K562 (cell line): ENCODE results near the gene MROH8. TPM values are rescaled to one million over a fixed set of nuclear protein-coding genes. Genes with fewer than 3 reads are reported as not detected.

Experiments used
- ATAC-seq: fragments of 200-7000 bp; cut with Tn5 transposase; 3 replicates; pipeline ENCODE4 v1.9.1; 2020; ENCODE audit warnings: moderate library complexity
- BruUV-seq: library from RNA; stranded (reverse); fragments of 400-500 nt; replicated peaks from 2 replicates; lab custom pipeline; 2021; lab: Mats Ljungman, UMichigan
- CTCF ChIA-PET: fragments of 300-600 bp; formaldehyde crosslinking; extraction: SDS; loops from one replicate; lab custom pipeline; 2021; ENCODE audit warnings: low intra/inter-chr PET ratio; lab: Yijun Ruan, JAX
- POLR2A ChIA-PET: fragments of 300-600, 350-650 bp; sonication (Branson Sonifier 250); formaldehyde crosslinking; extraction: SDS; loops from one replicate; lab custom pipeline; 2021; ENCODE audit warnings: antibody characterized with exemption, inconsistent platforms; lab: Yijun Ruan, JAX
- DNase-seq, 4 experiments: peaks; one replicate each; pipeline versions ENCODE4 v3.0.0 to v3.0.0-alpha.2; 2011 to 2018; ENCODE audit warnings: low spot score in 3 of 4, mixed read lengths in 3 of 4; ENCODE audit errors: extremely low read depth in 1 of 4
- FAIRE-seq: peaks from 2 replicates; lab custom pipeline; 2011; peaks lifted over from hg19 to GRCh38; lab: Jason Lieb, UNC
- H2AFZ ChIP-seq: 2 replicates; pipeline ENCODE4 v1.6.0; 2011; ENCODE audit warnings: low read depth, low read length, control low read depth, inconsistent platforms
- H3K27ac ChIP-seq: fragments of 200-600 bp; 3 replicates; pipeline ENCODE4 v1.8.0; 2011; ENCODE audit warnings: low read depth, mild to moderate bottlenecking, control low read depth, inconsistent platforms, low read length, moderate library complexity, mixed read lengths; ENCODE audit errors: extremely low read depth
- H3K27me3 ChIP-seq, 2 experiments: fragments of 300-600 bp in 1 of 2; 2 replicates in 1 of 2; 3 replicates in 1 of 2; pipeline versions ENCODE4 v1.6.0 to v1.8.0; 2011; ENCODE audit warnings: inconsistent platforms in 2 of 2, low read length in 2 of 2, mild to moderate bottlenecking in 1 of 2, mixed read lengths in 1 of 2, moderate library complexity in 1 of 2; ENCODE audit not compliant: control insufficient read depth in 2 of 2, insufficient read depth in 2 of 2
- H3K36me3 ChIP-seq: fragments of 300-600 bp; 3 replicates; pipeline ENCODE4 v1.8.0; 2011; ENCODE audit warnings: mild to moderate bottlenecking, low read length, inconsistent platforms; ENCODE audit not compliant: control insufficient read depth, insufficient read depth
- H3K4me1 ChIP-seq, 2 experiments: fragments of 200-600 bp in 1 of 2; replicated peaks in 1 of 2; 2 replicates in 1 of 2; 3 replicates in 1 of 2; pipeline versions ENCODE4 v1.5.1 to v1.8.0; 2011; ENCODE audit warnings: inconsistent platforms in 2 of 2, low read length in 2 of 2, mild to moderate bottlenecking in 1 of 2, mixed read lengths in 1 of 2, moderate library complexity in 1 of 2; ENCODE audit not compliant: control insufficient read depth in 2 of 2, insufficient read depth in 2 of 2
- H3K4me2 ChIP-seq: 2 replicates; pipeline ENCODE4 v1.6.1; 2011; ENCODE audit warnings: low read length, control low read depth, inconsistent platforms, mixed read lengths; ENCODE audit not compliant: insufficient read depth
- H3K4me3 ChIP-seq: fragments of 200-600 bp; sonication (generic), shearing (Covaris generic); 2 replicates; pipeline ENCODE4 v1.5.1; 2016; ENCODE audit warnings: control low read depth, inconsistent platforms
- H3K79me2 ChIP-seq: fragments of 200-600 bp; 3 replicates; pipeline ENCODE4 v1.8.0; 2011; ENCODE audit warnings: low read length, inconsistent platforms; ENCODE audit not compliant: control insufficient read depth, insufficient read depth
- H3K9ac ChIP-seq, 2 experiments: 2 replicates each; pipeline versions ENCODE4 v1.6.0 to v1.6.1; 2011; ENCODE audit warnings: low read depth in 2 of 2, low read length in 2 of 2, control low read depth in 1 of 2, inconsistent platforms in 1 of 2, mild to moderate bottlenecking in 1 of 2, mixed read lengths in 1 of 2; ENCODE audit not compliant: insufficient read depth in 1 of 2
- H3K9me1 ChIP-seq: one replicate; pipeline ENCODE4 v1.6.0; 2011; ENCODE audit warnings: inconsistent platforms, mild to moderate bottlenecking, low read length, moderate library complexity; ENCODE audit not compliant: control insufficient read depth, insufficient read depth
- H3K9me3 ChIP-seq: replicated peaks from 2 replicates; pipeline ENCODE4 v1.5.1; 2011; ENCODE audit warnings: low read depth, low read length, inconsistent platforms; ENCODE audit not compliant: control insufficient read depth, insufficient read depth
- H4K20me1 ChIP-seq: replicated peaks from 2 replicates; pipeline ENCODE4 v1.6.1; 2011; ENCODE audit warnings: low read length, inconsistent platforms, mixed read lengths; ENCODE audit not compliant: control insufficient read depth, insufficient read depth
- BRF2 ChIP-seq: IDR thresholded peaks from 3 replicates; pipeline ENCODE4 v1.6.1; 2011; ENCODE audit warnings: borderline replicate concordance, mild to moderate bottlenecking; ENCODE audit not compliant: insufficient read length, insufficient read depth
- FUS ChIP-seq: fragments of 200-400 bp; formaldehyde crosslinking; optimal IDR thresholded peaks from 2 replicates; pipeline ENCODE3; 2017; ENCODE audit warnings: low read depth, low read length
- GTF2B ChIP-seq: IDR thresholded peaks from 2 replicates; pipeline ENCODE4 v1.6.1; 2011; ENCODE audit not compliant: insufficient read length; ENCODE audit errors: extremely low read depth
- GTF2E2 ChIP-seq: fragments of 200-800 bp; sonication (Bioruptor generic); IDR thresholded peaks from 2 replicates; pipeline ENCODE4 v1.6.1; 2016; ENCODE audit warnings: missing genetic modification characterization, missing compliant biosample characterization
- HMG20B ChIP-seq: fragments of 250-450 bp; sonication (Bioruptor Pico); IDR thresholded peaks from 2 replicates; pipeline ENCODE4 v1.5.0; 2021; ENCODE audit warnings: mild to moderate bottlenecking
- HNRNPH1 ChIP-seq: fragments of 200-400 bp; formaldehyde crosslinking; optimal IDR thresholded peaks from 2 replicates; pipeline ENCODE3; 2017; ENCODE audit warnings: low read depth, mild to moderate bottlenecking, low read length, moderate library complexity
- KDM2B ChIP-seq: fragments of 250-450 bp; sonication (Bioruptor Pico); IDR thresholded peaks from 2 replicates; pipeline ENCODE4 v1.8.0; 2021; ENCODE audit warnings: mild to moderate bottlenecking, moderate library complexity
- KLF10 ChIP-seq: fragments of 250-450 bp; sonication (Bioruptor Pico); IDR thresholded peaks from 2 replicates; pipeline ENCODE4 v1.6.1; 2021; ENCODE audit warnings: matching md5 sums
- KLF16 ChIP-seq: IDR thresholded peaks from 2 replicates; pipeline ENCODE4 v1.6.1; 2016; ENCODE audit warnings: antibody characterized with exemption
- LCOR ChIP-seq: sonication (generic); formaldehyde crosslinking; IDR thresholded peaks from 2 replicates; pipeline ENCODE4 v1.8.0; 2022; ENCODE audit warnings: mild to moderate bottlenecking, missing genetic modification reagents
- NCOA4 ChIP-seq: fragments of 450-650 bp; IDR thresholded peaks from 2 replicates; pipeline ENCODE4 v1.6.1; 2018; ENCODE audit warnings: mild to moderate bottlenecking; ENCODE audit not compliant: partially characterized antibody
- NUFIP1 ChIP-seq: fragments of 450-650 bp; IDR thresholded peaks from 2 replicates; pipeline ENCODE4 v1.6.1; 2018; ENCODE audit not compliant: partially characterized antibody
- YY1 ChIP-seq, 3 experiments: IDR thresholded peaks; 2 replicates each; pipeline ENCODE4 v1.6.1; 2011; ENCODE audit warnings: low read length in 2 of 3, mild to moderate bottlenecking in 2 of 3, moderate library complexity in 2 of 3, borderline replicate concordance in 1 of 3, control low read depth in 1 of 3, low read depth in 1 of 3; ENCODE audit not compliant: insufficient read depth in 3 of 3, insufficient replicate concordance in 2 of 3, control insufficient read depth in 1 of 3, insufficient read length in 1 of 3; ENCODE audit errors: extremely low read depth in 1 of 3
- ZNF121 ChIP-seq: sonication (generic); formaldehyde crosslinking; conservative IDR thresholded peaks from 2 replicates; pipeline ENCODE4 v1.8.0; 2022; ENCODE audit warnings: missing genetic modification reagents
- ZNF143 ChIP-seq: sonication (generic); formaldehyde crosslinking; IDR thresholded peaks from 2 replicates; pipeline ENCODE4 v1.9.0; 2022; ENCODE audit warnings: mild to moderate bottlenecking, missing genetic modification reagents
- ZNF263 ChIP-seq: sonication (generic); formaldehyde crosslinking; IDR thresholded peaks from 2 replicates; pipeline ENCODE4 v1.8.0; 2022; ENCODE audit warnings: mild to moderate bottlenecking, missing genetic modification reagents, borderline replicate concordance
- ZNF583 ChIP-seq: fragments of 250-450 bp; sonication (Bioruptor Pico); IDR thresholded peaks from 2 replicates; pipeline ENCODE4 v1.4.0; 2020
- WGBS: fragments of 100-300 bp; shearing (Covaris generic); methylation state at CpG from one replicate; pipeline ENCODE4 v1.1.6; 2016; ENCODE audit warnings: low coverage, mixed read lengths; ENCODE audit not compliant: insufficient coverage; ENCODE audit errors: missing lambda C conversion rate; 5-methylcytosine and 5-hydroxymethylcytosine counted together
- in situ Hi-C: fragments of 300-500 bp; cut with MboI; formaldehyde crosslinking; loops from 4 replicates; pipeline ENCODE4 v1.15.0; 2018; ENCODE audit warnings: inconsistent platforms, mixed read lengths
- intact Hi-C: fragments of 100-400 bp; cut with micrococcal nuclease; formaldehyde crosslinking; loops from 2 replicates; pipeline ENCODE4 v1.14.2; 2022
- polyA plus RNA-seq, 8 experiments: library from polyadenylated mRNA; depleted of rRNA in 4 of 8; stranded (reverse) in 5 of 8; unstranded in 3 of 8; fragments of >200 nt; fragmentation: Nextera tagmentation in 2 of 8; fragmentation: Illumina TruSeq in 1 of 8; extraction: Ambion mirVana in 2 of 8; extraction: Trizol in 1 of 8; gene quantifications; 2 replicates each; pipeline versions ENCODE4 v1.2.1 to v1.2.3, GENCODE V29; 2011 to 2014; ENCODE audit warnings: inconsistent platforms in 1 of 8, missing spikeins in 1 of 8
- total RNA-seq, 7 experiments: library from RNA; depleted of rRNA in 6 of 7; stranded (reverse); fragments of >200 nt in 6 of 7; fragmentation: Illumina TruSeq in 2 of 7; extraction: Trizol in 2 of 7; gene quantifications; 2 replicates each; pipeline versions ENCODE4 v1.2.1 to v1.2.3, GENCODE V29; 2011 to 2021; ENCODE audit warnings: low replicate concordance in 1 of 7

The MROH8 gene
- total and polyA plus RNA-seq, 9 of the 15 experiments (the other 6 are each of a cell fraction or from before 2014, with no cell fraction given): 0.21 to 1.5 (median 0.78) TPM

GRCh38 chr20:37102571-37102970, 76.8 kb downstream of the MROH8 start:
- H3K4me2 ChIP-seq: no peak overlapping the region; the same call in 1 of the 2 replicates
- no peaks in the 10 kb centered on the region for H3K9me3 ChIP-seq
- H3K9ac ChIP-seq: peak overlapping the region in 1 of 2 experiments; percentile 73; a peak in 1 of 4 replicates
- H3K27ac ChIP-seq: no peak overlapping the region
- peaks cover under 1 to 4% of the 10 kb centered on the region in 2 experiments; a peak in 1 of 5 replicates for H3K4me1 ChIP-seq
- WGBS: 43% methylated on average over 6 of the region's 6 CpGs
- ChIA-PET POLR2A (interaction anchor here (0.6 to 1.0 kb wide), 2 partner anchors 77 to 80 kb away, joined by 3 read pairs; partner anchors contain the start of genes MROH8 and RPN2), CTCF (no interaction called here)
- no peak overlapping the region for H3K4me3 ChIP-seq
- H3K36me3 ChIP-seq: no peaks in the 10 kb centered on the region
- H3K9me1 ChIP-seq: no peaks in the 10 kb centered on the region
- TF ChIP-seq ZNF121 (CRISPR knock-in tag): no peak
- no peak for TF ChIP-seq ZNF583 (CRISPR knock-in tag)
- TF ChIP-seq KLF16: no peak
- no peak for TF ChIP-seq ZNF143 (CRISPR knock-in tag)
- no peak for TF ChIP-seq FUS
- no peak for TF ChIP-seq LCOR (CRISPR knock-in tag)
- TF ChIP-seq BRF2: no peak
- no peak for TF ChIP-seq KLF10 (CRISPR knock-in tag)
- no peak for TF ChIP-seq HNRNPH1
- TF ChIP-seq GTF2B: no peak
- no peak for TF ChIP-seq KDM2B (CRISPR knock-in tag)
- no peak for TF ChIP-seq ZNF263
- TF ChIP-seq NCOA4: no peak
- TF ChIP-seq YY1 (IDR thresholded peaks at IDR 0.05; ENCODE audit: borderline replicate concordance in 1 of 3, control insufficient read depth in 1 of 3, extremely low read depth in 1 of 3, insufficient read depth in 3 of 3, insufficient read length in 1 of 3, insufficient replicate concordance in 2 of 3, low read depth in 1 of 3, low read length in 2 of 3): no peak
- no peak for TF ChIP-seq GTF2E2 (tag)
- TF ChIP-seq HMG20B (CRISPR knock-in tag): no peak
- no peak for TF ChIP-seq NUFIP1
- BruUV-seq: no TSS peak
- peak overlapping the region; percentile 51; the same call in 1 of the 2 replicates for H2AFZ ChIP-seq
- intact Hi-C loops: no loop called here
- H4K20me1 ChIP-seq: no peaks in the 10 kb centered on the region
- in situ Hi-C loops: no loop called here
- DNase-seq (no peak), ATAC-seq (0 out of 3 replicates have a peak, but pooled peaks have one; percentile 33), FAIRE-seq (no peak)
- H3K27me3 ChIP-seq: no peaks in the 10 kb centered on the region
- H3K79me2 ChIP-seq: no peaks in the 10 kb centered on the region
